Loucy (cell line): ENCODE measurements around the gene EIF2D.

Experiments used
- EZH2phosphoT487 ChIP-seq: fragments of 200-600 bp; IDR thresholded peaks from 2 replicates; pipeline ENCODE4 v1.6.1; 2018; ENCODE audit warnings: antibody characterized with exemption, mild to moderate bottlenecking, moderate library complexity, borderline replicate concordance
- TF ChIP-seq, protein P1 (sequence below): fragments of 200-600 bp; sonication (generic); conservative IDR thresholded peaks from 2 replicates; pipeline ENCODE4 v1.5.1; 2014; ENCODE audit warnings: mild to moderate bottlenecking, antibody characterized with exemption, low read length

DNA sequence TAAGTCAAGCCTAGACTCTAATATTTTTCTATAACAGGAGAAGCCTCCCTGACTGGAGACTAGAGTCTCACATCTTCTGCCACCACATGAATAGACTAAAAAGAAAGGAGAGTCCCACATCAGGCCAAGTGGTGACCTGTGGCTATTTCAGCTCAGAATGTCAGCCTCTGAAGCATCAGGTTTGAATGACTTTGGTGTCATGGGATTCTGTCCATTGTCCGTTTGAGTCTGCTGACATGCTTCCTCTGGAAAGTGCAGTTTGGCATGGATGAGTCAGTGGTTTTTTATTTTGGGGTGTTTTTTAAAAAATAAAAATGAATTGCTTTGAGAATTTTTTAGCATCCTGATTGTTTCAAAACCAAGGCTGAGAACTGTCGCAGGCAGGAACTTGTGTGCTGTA, 42.6 kb upstream of the EIF2D start:
- TF ChIP-seq, protein P1, sequence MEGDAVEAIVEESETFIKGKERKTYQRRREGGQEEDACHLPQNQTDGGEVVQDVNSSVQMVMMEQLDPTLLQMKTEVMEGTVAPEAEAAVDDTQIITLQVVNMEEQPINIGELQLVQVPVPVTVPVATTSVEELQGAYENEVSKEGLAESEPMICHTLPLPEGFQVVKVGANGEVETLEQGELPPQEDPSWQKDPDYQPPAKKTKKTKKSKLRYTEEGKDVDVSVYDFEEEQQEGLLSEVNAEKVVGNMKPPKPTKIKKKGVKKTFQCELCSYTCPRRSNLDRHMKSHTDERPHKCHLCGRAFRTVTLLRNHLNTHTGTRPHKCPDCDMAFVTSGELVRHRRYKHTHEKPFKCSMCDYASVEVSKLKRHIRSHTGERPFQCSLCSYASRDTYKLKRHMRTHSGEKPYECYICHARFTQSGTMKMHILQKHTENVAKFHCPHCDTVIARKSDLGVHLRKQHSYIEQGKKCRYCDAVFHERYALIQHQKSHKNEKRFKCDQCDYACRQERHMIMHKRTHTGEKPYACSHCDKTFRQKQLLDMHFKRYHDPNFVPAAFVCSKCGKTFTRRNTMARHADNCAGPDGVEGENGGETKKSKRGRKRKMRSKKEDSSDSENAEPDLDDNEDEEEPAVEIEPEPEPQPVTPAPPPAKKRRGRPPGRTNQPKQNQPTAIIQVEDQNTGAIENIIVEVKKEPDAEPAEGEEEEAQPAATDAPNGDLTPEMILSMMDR: no peak
- TF ChIP-seq EZH2phosphoT487: no peak
